AG08395 (cell line): ENCODE measurements around the gene ADARB2.

Experiments
- DNase-seq: peaks from one replicate; pipeline ENCODE4 v3.0.0; 2012; ENCODE audit warnings: mixed read lengths, low spot score

The ADARB2 gene

DNA sequence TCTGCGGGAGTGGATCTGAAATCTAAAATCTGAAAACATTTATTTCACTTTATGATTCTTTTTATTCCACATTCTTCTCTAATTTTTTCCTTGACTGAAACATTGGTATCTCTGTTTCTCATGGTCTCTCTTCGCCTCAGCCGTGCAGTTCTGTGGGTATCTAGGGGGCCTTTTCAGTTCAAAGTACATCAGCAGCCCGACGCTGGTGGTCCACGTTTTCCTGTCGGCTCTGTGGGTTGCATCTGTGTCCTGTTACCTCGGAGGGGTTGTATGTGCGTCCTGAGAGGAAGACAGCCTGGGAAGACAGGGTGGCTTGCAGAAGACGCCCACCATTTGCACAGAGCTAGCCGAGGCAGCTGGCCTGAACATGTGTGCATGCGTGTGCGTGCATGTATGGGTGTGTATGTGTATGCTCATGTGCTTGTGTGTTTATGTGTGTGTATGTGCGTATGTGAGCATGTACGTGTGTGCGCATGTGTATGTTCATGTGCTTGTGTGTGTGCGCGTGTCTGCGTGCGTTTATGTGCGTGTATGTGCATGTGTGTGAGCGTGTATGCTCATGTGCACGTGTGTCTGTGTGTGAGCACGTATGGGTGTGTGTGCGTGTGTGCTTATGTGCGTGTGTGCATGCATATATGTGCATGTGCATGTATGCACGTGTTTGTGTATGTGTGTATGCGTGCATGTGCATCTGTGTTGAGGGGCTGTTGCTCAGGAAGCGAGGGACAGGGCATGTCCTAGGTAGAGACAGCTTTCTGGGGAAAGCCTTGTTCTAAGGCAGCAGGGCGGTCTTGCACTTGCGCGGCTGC, 211.8 kb downstream of the ADARB2 start:
- DNase-seq = no peak

DNA sequence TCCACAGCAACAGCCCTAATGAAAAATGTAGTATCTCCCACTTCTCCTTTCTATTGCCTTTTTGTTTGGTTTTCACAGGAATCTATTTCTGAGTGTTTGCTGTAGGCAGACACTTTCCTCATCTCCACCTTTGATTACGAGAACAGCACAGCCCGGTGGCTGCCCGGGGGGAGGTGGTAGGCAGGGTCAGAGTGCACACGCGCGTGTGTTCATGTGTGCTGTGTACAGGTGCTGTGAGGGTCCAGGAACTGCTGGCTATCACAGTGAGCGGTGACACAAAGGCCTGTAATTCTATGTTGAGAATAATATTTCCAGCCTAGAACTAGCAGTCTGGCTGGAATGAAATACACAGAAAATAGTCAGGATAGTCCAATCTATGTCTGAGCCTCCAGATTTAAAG, 212.8 kb downstream of the ADARB2 start:
- DNase-seq = no peak

DNA sequence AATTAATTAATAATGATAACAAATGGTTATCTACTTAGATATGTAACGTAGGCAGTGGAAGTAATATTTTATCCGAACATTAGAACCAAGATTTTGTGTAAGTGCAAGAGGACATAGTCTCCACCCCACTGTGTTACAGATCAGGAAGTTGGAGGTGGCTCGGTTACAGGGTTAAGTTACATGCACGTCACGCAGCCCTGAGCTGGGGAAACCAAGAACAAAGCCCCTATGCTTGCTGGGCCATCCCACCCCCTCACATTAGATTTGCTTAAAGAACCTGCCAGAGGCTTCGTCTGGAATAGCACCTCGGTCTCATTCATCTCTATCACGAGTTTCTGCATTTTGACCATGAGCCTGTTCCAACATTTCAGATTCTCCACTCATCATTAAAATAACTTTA, 214.1 kb downstream of the ADARB2 start:
- no peak for DNase-seq

DNA sequence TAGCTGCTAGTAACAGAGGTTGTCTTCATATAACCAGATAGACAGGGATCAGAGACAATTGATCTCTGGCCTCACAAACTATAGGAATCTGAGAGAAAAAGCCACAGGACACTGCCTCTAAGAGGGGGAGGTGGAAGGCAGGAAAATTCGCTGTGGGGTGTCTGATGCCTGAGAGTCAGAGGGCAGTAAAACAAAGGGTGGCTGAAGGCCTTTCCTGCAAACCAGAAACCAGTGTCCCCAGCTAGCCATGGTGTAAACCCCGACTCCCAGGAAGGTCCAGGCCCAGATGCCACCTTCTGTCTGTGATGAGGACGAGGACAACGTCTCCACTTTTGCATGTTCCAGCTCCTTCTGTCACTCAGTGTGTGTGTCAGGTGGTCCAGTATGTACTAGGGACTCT, 215.1 kb downstream of the ADARB2 start:
- DNase-seq = no peak

DNA sequence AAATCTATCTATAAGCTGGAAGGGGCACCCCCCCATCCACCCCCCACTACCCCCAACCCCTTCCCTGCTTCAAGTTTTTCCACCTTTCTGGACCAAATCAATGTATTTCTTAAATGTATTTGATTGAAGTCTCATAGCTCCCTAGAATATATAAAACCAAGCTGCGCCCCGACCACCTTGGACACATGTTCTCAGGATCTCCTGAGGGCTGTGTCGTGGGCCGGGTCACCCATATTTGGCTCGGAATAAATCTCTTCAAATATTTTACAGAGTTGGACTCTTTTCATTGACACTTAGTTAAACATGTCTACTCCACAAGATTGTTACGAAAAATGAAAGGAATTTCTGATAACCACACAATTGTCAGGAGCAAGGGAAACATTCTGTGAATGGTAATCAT, 215.6 kb downstream of the ADARB2 start:
- no peak for DNase-seq

DNA sequence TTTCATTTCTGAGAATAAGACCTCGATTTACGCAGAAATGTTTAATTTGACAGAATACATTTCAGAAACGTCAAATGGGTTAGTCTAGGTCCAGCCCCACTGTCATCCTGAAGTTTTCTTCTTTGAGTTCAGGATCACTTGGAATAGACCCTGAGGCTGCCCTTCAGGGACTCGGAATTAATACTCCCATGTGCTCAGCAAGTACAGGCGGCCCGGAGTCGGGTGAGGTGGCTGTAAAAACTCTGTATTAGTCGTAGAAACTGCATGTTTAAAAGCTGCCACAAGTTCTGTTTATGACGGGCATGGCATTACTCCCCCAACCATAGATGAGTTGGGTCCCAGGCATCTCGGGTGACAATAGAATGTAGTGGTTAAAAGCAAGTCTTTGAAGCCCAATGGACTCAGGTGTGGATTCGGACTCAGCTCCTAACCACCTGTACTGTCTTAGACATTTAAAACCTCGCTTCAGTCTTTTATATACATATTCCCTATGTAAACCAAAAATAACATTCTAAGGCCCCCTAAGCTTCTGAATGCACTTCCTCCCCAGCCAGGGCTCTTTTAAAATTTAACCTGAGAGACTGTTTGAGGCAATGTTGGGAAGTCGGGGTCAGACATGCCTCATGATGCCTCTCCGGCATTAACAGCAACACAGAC, 216.3 kb downstream of the ADARB2 start:
- DNase-seq = no peak

DNA sequence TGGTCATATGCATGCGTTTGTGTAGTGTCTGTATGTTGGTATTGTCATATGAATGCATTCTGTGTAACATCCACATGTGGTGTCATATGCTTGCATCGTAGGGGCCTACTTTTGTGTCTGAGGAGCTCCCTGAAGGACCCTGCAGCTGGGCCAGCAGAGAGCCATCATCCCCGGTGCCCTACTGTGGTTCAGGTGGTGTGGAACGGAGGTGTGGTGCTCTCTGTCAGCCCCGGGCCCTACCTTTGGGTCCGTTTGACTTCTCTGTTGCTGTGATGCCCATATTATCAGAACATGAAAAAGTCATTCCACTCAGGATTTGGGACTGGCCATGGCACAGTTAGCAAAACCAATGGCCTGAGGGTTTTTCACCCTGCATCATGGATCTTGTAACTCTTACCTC, 217.9 kb downstream of the ADARB2 start:
- DNase-seq = no peak

DNA sequence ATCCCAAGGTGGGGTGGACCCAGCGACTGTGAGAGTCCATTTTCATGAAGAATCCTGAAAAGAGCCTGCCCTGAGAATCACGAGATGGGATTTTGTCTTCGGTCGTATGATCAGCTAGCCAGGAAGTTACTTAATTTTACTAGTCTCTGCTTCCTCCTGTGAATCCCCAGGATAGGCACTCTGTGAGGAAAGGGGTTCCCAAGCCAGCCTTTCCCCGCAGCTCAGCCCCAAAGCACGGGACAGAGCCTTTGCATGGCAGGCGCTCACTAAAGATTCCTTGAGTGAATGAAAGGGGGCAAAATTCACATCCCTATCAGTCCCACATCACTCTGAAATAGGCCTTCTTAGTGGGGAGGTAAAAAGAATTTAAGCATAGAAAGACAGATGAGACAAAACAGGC, 219.6 kb downstream of the ADARB2 start:
- no peak for DNase-seq

DNA sequence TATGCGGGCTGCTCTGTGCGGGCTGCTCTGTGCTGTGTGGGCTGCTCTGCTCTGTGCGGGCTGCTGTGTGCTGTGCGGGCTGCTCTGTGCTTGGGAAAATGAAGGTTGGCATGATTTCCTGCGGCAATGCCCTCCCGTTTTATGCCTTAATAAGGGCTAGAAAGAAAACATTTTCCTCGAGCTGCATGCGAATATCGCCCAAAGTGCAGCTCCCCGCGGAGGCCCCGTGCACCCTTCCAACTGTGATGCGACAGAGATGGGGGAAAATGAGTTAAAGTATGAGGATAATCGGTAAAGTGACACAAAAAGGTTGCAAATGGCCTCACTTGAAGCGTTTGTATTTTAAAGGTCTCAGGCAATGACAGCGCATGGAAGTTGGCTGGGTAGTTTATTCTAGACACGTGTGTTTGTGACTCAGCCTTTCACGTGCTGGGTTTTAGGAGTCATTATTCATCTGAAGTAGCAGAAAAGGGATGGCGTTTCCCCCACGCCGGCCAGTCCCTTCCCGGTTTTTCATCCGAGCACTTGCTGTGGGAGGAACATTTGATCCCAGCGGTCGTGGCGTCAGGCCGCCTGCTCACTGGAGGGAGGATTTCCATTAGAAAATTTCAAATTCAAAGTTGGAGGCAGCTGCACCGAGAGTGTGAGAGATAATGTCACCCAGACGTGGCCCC, 220.7 kb downstream of the ADARB2 start:
- DNase-seq = no peak

DNA sequence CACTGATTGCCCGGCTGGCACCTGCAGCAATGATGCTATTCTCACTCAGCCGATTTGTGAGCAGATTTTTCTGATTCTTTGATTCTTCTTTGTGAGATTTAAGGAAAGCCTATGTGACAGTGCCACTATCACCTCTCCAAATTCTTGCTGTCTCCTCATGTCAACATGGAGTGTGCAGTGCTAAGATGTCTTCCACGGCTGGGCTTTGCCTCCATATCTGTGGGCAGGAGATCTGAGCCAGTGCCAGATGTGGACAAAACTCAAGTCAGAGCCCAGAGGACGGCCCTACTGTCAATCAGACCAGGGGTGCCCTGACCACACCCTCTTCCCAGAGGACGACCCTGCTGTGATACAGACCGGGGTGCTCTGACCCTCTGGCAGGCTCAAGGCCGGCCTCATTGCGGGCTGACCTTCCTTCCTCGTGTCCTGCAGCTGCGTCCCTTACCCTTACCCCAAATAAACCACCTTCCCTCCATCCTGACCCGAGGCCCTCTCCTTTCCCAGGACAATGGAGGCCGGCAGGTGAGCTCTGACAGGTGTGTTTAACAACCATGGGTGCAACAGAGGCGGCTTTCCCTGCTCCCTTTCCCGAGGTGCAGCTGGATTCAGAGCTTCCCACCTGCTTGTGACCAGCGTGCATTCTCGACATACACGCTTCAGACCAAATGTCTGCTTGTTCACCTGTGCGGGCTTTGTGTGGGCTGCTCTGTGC, 221.4 kb downstream of the ADARB2 start:
- no peak for DNase-seq

DNA sequence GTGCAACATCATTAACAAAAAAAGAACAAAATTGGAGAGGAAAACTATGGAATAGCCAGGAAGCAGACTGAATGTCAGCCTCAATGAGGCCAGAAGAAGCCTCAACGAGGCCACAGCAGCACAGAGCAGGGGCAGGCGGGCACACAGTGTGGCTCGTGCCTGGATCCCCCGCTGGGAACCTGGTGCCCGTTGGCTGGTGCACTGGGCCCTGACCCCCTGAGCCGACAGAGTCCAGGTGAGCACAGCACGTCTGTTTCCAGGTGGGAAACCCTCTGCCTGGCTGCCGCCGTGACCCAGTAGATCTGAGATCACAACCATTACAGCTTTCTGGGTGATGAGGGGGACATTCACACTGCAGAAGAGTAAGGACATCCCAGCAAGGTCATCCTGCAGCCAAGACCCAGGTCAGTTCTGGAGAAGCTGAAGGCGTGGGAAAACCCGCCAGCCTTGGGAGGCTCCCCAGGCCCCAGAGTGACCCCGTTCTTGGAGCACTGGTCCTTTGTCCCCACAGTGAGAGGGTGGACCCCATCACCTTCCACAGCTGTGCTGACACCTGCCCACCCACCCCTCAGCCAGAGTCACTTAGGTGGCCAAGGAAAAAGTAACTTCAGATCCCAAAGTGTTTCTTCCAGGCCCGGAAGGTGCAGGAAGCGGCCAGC, 222.1 kb downstream of the ADARB2 start:
- no peak for DNase-seq

DNA sequence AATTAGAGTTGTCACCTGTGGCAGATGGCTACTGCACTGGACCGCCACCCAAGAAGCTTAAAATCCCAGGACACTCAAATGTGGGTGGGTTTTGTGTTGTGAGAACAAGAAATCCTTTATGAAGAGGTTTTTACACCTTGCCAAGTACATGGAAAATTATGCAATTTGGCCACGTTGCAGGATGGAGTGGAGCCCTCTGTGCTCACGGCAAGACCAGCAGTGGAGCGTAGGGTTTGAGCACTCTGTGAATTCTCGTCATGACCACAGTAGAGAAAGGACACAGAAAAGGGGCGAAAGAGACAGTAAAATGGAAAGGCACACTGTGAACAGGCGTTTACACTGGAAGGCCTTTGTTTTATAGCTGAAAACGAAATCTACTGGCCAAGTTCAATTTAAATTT, 222.6 kb downstream of the ADARB2 start:
- DNase-seq = no peak

DNA sequence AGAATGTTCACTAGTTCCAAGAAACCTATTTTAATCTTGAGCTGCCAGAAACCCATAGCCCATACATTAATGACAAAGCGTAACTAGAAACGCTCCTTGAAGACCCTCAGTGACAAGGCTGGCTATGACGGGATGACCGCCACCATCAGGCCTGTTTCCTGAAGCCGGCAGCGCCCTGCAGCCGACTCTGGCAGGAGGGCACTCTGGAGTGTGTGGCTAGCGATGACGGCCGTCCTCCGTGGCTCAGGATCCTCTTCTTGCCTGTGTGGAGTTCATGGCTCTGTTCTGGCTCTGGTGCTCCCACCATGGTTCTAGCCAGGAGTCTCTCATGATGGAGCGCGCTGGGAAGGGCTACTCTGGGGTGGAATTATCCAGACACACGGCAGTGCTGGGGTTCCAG, 224.1 kb downstream of the ADARB2 start:
- DNase-seq = no peak

DNA sequence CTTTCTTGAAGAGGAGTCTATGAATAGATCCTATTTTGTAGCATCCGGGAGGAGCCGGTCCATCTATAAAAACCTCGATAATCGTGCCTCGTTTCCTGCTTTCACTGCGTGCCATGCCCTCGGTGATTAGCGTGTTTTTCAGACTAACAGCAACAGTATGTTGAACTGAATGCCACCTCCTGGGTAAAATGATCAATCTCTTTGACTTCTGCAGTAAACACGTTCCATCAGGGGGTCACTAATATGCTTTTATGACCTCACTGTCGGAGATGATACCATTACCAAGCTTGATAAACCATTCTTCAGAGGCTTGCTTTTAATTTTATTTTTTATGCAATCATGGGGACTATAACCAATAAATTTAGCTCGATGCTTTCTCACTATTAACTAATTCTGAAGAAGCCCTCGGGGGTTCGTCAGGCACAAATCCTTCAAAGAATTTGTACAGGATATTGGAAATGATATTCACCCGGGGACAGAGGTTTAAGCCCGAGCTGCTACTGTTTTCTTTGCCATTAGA, 228.3 kb downstream of the ADARB2 start:
- no peak for DNase-seq

DNA sequence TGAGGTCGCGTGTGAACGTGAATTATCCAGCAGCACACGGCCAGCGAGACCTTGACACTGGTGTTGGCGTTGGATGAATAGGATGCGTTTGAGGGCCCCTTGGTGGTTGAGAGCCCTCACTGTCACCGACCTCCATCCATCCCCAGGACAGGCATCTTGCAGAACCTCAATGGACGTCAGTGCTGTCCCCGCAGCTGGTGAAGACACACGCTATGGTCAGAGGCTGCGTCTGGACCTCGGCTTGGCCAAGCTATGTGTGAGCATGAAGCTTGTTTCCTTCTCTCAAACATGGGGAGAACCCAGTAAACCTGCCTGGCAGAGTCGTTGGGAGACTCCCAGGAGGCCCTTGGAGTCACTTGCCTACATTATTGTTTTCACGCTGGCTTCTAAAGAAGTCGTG, 229.2 kb downstream of the ADARB2 start:
- no peak for DNase-seq

DNA sequence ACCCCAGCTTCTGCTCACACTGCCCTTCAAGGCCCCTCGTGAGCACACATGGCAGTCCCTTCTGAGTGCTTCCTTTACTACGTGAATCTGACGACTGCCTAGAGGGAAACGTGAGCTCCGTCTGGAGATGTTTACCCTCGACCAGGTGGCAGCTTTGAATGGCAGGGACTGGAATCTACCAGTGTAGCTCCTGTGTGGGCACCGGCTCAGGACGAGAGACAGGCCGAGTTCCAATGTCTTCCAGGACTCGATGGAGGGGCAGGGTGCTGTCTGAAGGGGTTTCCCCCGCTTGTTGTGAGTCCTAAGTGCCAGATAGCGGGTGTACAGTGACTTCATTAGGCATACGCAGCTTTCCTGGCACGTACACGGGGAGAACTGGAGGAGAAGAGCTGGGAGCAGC, 229.9 kb downstream of the ADARB2 start:
- no peak for DNase-seq

DNA sequence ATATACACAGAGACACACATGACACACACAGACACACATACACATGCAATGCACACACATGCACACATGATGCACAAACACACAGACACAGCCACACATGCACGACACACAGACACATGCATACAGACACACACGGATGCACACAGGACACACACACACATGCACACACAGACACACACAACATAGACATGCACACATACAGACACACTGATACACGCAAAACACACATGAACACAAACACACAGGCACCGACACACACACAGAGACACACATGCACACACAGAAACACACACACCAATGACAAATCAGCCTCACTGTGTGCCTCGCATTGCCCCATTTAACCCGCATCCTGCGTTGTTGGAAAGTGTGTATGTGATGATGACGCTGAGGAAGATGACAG, 232.4 kb downstream of the ADARB2 start:
- no peak for DNase-seq

DNA sequence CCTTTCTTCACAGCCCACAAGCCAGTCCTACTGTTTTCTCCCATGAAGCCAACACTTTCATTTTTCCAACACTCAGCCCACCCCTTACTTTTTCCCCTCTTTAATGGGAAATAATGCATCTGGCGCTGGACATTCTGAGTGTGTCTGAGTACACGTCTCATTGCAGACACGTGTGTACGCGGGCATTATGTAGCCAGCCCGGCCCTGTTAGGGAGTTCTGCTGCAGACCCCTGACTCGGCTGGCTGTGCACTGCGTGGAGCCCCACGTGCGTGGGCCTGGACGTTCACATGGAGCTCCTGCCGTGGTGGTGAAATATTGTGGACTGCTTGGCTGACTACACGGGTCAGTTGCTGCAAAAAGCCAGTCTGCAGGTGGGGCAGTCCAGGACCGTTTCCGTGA, 233.0 kb downstream of the ADARB2 start:
- no peak for DNase-seq

DNA sequence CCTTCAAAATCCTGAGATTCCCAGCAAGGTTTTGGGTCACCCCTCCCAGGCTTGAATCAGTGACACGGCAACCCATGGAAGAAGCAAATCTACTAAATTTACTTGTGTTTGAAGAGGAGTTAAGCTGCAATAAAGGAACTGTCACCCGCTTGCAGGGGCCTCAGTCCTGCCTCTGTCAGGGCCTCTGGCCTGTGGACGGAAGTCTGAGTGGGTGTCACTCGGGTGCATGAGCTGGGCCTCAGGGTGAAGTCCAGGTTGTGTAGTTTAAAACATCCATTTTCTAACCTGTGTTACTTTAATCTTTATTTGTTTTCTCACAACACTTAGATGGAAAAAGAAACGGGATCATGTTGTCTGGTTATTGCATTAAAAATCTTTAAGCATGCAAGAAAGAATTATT, 234.9 kb downstream of the ADARB2 start:
- DNase-seq = no peak

DNA sequence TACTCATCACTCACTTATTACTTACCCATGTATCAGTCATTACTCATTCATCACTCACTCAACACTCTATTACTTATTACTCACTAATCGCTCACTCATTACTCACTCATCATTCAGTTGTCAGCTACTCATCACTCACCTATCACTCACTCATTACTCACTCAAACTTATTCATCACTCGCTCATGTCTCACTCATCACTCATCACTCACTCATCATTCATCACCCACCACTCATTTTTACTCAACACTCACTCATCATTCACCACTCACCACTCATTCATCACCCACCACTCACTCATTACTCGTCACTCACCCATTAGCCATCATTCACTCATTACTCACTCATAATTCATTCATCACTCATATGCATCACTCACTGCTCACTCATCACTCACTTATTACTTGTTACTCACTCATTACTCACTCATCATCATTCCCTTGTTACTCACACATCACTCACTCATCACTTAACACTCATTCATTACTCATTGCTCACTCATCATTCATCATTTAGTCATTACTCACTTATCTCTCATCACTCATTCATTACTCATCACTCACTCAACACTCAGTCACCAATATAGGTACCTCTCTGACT, 237.9 kb downstream of the ADARB2 start:
- DNase-seq = no peak

DNA sequence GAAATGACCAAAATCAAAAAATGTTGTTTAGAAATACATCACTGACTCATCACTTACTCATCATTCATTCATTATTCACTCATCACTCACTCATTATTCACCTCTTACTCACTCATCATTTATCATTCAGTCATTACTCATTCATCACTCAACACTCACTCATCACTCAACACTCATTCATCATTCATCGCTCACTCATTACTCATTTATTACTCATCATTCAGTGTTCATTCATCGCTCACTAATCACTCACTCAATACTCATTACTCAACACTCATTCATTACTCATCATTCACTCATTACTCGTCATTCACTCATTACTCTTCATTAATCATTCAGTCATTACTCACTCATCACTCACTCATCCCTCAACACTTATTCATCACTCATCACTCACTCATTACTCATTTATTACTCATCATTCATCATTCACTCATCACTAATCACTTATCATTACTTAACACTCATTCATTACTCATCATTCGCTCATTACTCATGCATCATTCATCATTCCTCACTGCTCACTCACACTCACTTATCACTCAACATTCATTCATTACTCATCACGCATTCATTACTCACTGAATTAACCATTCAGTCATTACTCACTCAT, 238.5 kb downstream of the ADARB2 start:
- no peak for DNase-seq
